ENCODE results near the gene C6orf47. TPM values are rescaled to one million over a fixed set of nuclear protein-coding genes. Genes with fewer than 3 reads are reported as not detected.

Gene C6orf47
- total and polyA plus RNA-seq, 2 of the 8 experiments (the other 6 are each of a cell fraction or from before 2014, with no cell fraction given) = 4.7 to 14.6 TPM

GRCh38 chr6:31702819-31703716, 42.5 kb upstream of the C6orf47 start, which contains the start of gene ABHD16A (continued):
- TF ChIP-seq ATF2 (IDR thresholded peaks at IDR 0.05; ENCODE audit: low read length) (peak; percentile 83), CTBP2 (IDR thresholded peaks at IDR 0.05; ENCODE audit: borderline replicate concordance, insufficient read depth, insufficient read length, low read length) (no peak), BRCA1 (IDR thresholded peaks at IDR 0.05; ENCODE audit: low read depth, low read length) (no peak), TAF1 (IDR thresholded peaks at IDR 0.05; ENCODE audit: low read depth, low read length) (peak; percentile 69), E2F6 (IDR thresholded peaks at IDR 0.05) (no peak), CREB1 (IDR thresholded peaks at IDR 0.05) (peak; percentile 93), SP4 (IDR thresholded peaks at IDR 0.05; ENCODE audit: low read length) (no peak), MAFK (IDR thresholded peaks at IDR 0.05; ENCODE audit: low read depth, low read length) (no peak), RBBP5 (IDR thresholded peaks at IDR 0.05; ENCODE audit: borderline replicate concordance, low read depth, low read length) (0 out of 2 replicates have a peak, but pooled peaks have one; percentile 11), ASH2L (IDR thresholded peaks at IDR 0.05; ENCODE audit: low read length) (peak; percentile 58), POLR2A (IDR thresholded peaks at IDR 0.05; ENCODE audit: control extremely low read depth in 1 of 2, low read depth in 2 of 2, low read length in 2 of 2) (peak in 1 of 2 experiments; percentile 85; a peak in 2 of 3 replicates), USF2 (IDR thresholded peaks at IDR 0.05; ENCODE audit: low read length) (no peak), EP300 (IDR thresholded peaks at IDR 0.05; ENCODE audit: borderline replicate concordance in 1 of 2, low read depth in 2 of 2, low read length in 2 of 2) (peak; percentile 23 to 88), CTCF (IDR thresholded peaks at IDR 0.05; ENCODE audit: control extremely low read depth in 1 of 3, insufficient read depth in 1 of 3, low read depth in 1 of 3, low read length in 3 of 3) (no peak), RXRA (IDR thresholded peaks at IDR 0.05; ENCODE audit: insufficient read depth, low read depth, low read length) (no peak), CEBPB (IDR thresholded peaks at IDR 0.05; ENCODE audit: low read depth, low read length) (peak; percentile 100), HDAC6 (IDR thresholded peaks at IDR 0.05; ENCODE audit: low read depth, low read length) (no peak)
